ENCODE data around the gene SPATA16. TPM values are rescaled to one million over a fixed set of nuclear protein-coding genes. Genes with fewer than 3 reads are reported as not detected.

Gene SPATA16
- total and polyA plus RNA-seq, 7 donors: not detected

- H3K9me3 ChIP-seq: no peaks in the 10 kb centered on the region
- no peak for TF ChIP-seq EP300 (IDR thresholded peaks at IDR 0.05)
- TF ChIP-seq POLR2A (IDR thresholded peaks at IDR 0.05): no peak
- TF ChIP-seq POLR2AphosphoS5 (IDR thresholded peaks at IDR 0.05): no peak
- no peak for TF ChIP-seq CTCF (IDR thresholded peaks at IDR 0.05)
- no peaks in the 10 kb centered on the region for H3K36me3 ChIP-seq
- no peak for DNase-seq
- H3K4me1 ChIP-seq: no peaks in the 10 kb centered on the region
- no peaks in the 10 kb centered on the region for H3K27me3 ChIP-seq
- WGBS, 2 donors: 40 to 64% methylated on average over 4 of the region's 4 CpGs
- H3K4me3 ChIP-seq: no peak overlapping the region
- no peak overlapping the region for H3K27ac ChIP-seq
- intact Hi-C loops (cut with DNase I): no loop called here
Measured at GRCh38 chr3:172840913-172841312, 300.1 kb downstream of the SPATA16 start.

DNA sequence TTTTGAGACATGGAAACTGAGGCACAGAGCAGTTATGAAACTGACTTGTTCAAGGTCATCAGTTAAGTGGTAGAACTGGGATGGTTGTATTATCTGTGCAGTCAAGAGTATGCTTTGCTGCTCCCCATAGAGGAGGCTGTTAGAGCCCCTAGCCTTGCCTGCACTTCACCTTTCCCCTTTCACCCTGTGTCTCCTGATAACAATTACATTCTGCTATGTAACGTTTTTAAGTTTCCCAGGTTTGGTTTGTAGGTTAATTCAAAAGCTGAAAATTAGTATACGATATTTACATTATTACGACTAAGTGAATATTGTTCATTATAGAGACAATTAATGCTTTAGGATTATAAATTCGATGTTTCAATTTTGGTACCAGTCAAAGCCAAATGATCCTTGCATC, 300.6 kb downstream of the SPATA16 start:
- Histone ChIP-seq H3K36me3 (no peaks in the 10 kb centered on the region), H3K4me3 (no peak overlapping the region), H3K4me1 (no peaks in the 10 kb centered on the region), H3K27me3 (no peaks in the 10 kb centered on the region), H3K9me3 (no peaks in the 10 kb centered on the region), H3K27ac (no peak overlapping the region)
- intact Hi-C loops (cut with DNase I): no loop called here
- WGBS, 2 donors: 67 to 82% methylated on average over 4 of the region's 4 CpGs
- TF ChIP-seq CTCF (IDR thresholded peaks at IDR 0.05): no peak
- TF ChIP-seq EP300 (IDR thresholded peaks at IDR 0.05): no peak
- TF ChIP-seq POLR2AphosphoS5 (IDR thresholded peaks at IDR 0.05): no peak
- TF ChIP-seq POLR2A (IDR thresholded peaks at IDR 0.05): no peak
- DNase-seq: no peak

DNA sequence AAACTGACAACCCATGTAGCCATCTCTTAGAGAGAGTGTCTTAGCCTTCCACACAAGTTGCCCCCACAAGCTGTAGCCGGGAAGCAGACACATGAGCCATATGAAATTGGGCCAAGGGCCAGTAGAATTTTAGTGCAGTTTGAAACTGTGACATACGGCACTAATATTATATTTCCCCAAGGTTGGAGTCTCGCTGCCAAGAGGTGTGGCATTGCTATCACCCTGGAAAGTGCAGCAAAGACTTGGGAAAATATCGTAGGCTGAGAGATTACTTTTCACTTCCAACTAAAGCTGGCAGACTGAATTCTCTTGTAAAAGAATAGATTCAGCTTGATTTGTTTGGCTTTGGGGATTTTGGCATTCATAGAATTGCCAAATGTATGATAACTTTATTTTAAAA, 301.4 kb downstream of the SPATA16 start:
- Histone ChIP-seq H3K4me1 (no peaks in the 10 kb centered on the region), H3K36me3 (no peaks in the 10 kb centered on the region), H3K4me3 (no peak overlapping the region), H3K27me3 (no peaks in the 10 kb centered on the region), H3K9me3 (no peaks in the 10 kb centered on the region), H3K27ac (no peak overlapping the region)
- intact Hi-C loops (cut with DNase I): no loop called here
- WGBS, 2 donors: 10 to 60% methylated on average over 4 of the region's 4 CpGs
- TF ChIP-seq POLR2AphosphoS5 (IDR thresholded peaks at IDR 0.05): no peak
- no peak for TF ChIP-seq CTCF (IDR thresholded peaks at IDR 0.05)
- TF ChIP-seq EP300 (IDR thresholded peaks at IDR 0.05): no peak
- no peak for TF ChIP-seq POLR2A (IDR thresholded peaks at IDR 0.05)
- DNase-seq: no peak

Measured in sigmoid colon (tissue), 7 donors.